ENCODE results near the gene CCDC77.

Gene CCDC77

GRCh38 chr12:450438-450837, 49.0 kb downstream of the CCDC77 start:
- Histone ChIP-seq H3K27ac (ENCODE audit: low read length) (no peak overlapping the region), H3K27me3 (ENCODE audit: control insufficient read depth in 1 of 2, insufficient read depth in 2 of 2, low read length in 2 of 2) (peaks cover 12 to 20% of the 10 kb centered on the region in 2 donors), H3K4me1 (ENCODE audit: control insufficient read depth, insufficient read depth, low read length) (no peaks in the 10 kb centered on the region), H3K36me3 (ENCODE audit: control insufficient read depth in 2 of 2, insufficient read depth in 2 of 2, low read length in 2 of 2) (no peaks in the 10 kb centered on the region), H3K9me3 (ENCODE audit: control insufficient read depth in 2 of 2, low read length in 2 of 2) (no peaks in the 10 kb centered on the region), H3K4me3 (ENCODE audit: low read length in 2 of 2) (no peak overlapping the region), H3K9ac (ENCODE audit: low read length in 2 of 2) (no peak overlapping the region)

GRCh38 chr12:452667-453210, 51.3 kb downstream of the CCDC77 start:
- no peaks in the 10 kb centered on the region for H3K9me3 ChIP-seq (ENCODE audit: control insufficient read depth in 2 of 2, low read length in 2 of 2)
- no peaks in the 10 kb centered on the region for H3K36me3 ChIP-seq (ENCODE audit: control insufficient read depth in 2 of 2, insufficient read depth in 2 of 2, low read length in 2 of 2)
- no peak overlapping the region for H3K4me3 ChIP-seq (ENCODE audit: low read length in 2 of 2)
- no peaks in the 10 kb centered on the region for H3K4me1 ChIP-seq (ENCODE audit: control insufficient read depth, insufficient read depth, low read length)
- no peak overlapping the region for H3K27ac ChIP-seq (ENCODE audit: low read length)
- H3K9ac ChIP-seq (ENCODE audit: low read length in 2 of 2) = no peak overlapping the region
- H3K27me3 ChIP-seq (ENCODE audit: control insufficient read depth in 1 of 2, insufficient read depth in 2 of 2, low read length in 2 of 2) = peaks cover 15 to 16% of the 10 kb centered on the region in 2 donors

- Histone ChIP-seq H3K4me1 (ENCODE audit: control insufficient read depth, insufficient read depth, low read length) (peaks cover 3% of the 10 kb centered on the region), H3K36me3 (ENCODE audit: control insufficient read depth in 2 of 2, insufficient read depth in 2 of 2, low read length in 2 of 2) (no peaks in the 10 kb centered on the region), H3K4me3 (ENCODE audit: low read length in 2 of 2) (no peak overlapping the region), H3K27ac (ENCODE audit: low read length) (no peak overlapping the region), H3K27me3 (ENCODE audit: control insufficient read depth in 1 of 2, insufficient read depth in 2 of 2, low read length in 2 of 2) (peaks cover 19 to 28% of the 10 kb centered on the region in 2 donors), H3K9ac (ENCODE audit: low read length in 2 of 2) (no peak overlapping the region), H3K9me3 (ENCODE audit: control insufficient read depth in 2 of 2, low read length in 2 of 2) (no peaks in the 10 kb centered on the region)
Measured at GRCh38 chr12:454833-455232, 53.4 kb downstream of the CCDC77 start.

GRCh38 chr12:455821-456220, 54.4 kb downstream of the CCDC77 start:
- Histone ChIP-seq H3K36me3 (ENCODE audit: control insufficient read depth in 2 of 2, insufficient read depth in 2 of 2, low read length in 2 of 2) (no peaks in the 10 kb centered on the region), H3K27ac (ENCODE audit: low read length) (no peak overlapping the region), H3K4me1 (ENCODE audit: control insufficient read depth, insufficient read depth, low read length) (peaks cover 8% of the 10 kb centered on the region), H3K27me3 (ENCODE audit: control insufficient read depth in 1 of 2, insufficient read depth in 2 of 2, low read length in 2 of 2) (peaks cover 16 to 21% of the 10 kb centered on the region in 2 donors), H3K9ac (ENCODE audit: low read length in 2 of 2) (no peak overlapping the region), H3K4me3 (ENCODE audit: low read length in 2 of 2) (no peak overlapping the region), H3K9me3 (ENCODE audit: control insufficient read depth in 2 of 2, low read length in 2 of 2) (no peaks in the 10 kb centered on the region)

- H3K9me3 ChIP-seq (ENCODE audit: control insufficient read depth in 2 of 2, low read length in 2 of 2) = no peaks in the 10 kb centered on the region
- no peak overlapping the region for H3K9ac ChIP-seq (ENCODE audit: low read length in 2 of 2)
- H3K36me3 ChIP-seq (ENCODE audit: control insufficient read depth in 2 of 2, insufficient read depth in 2 of 2, low read length in 2 of 2) = no peaks in the 10 kb centered on the region
- peaks cover 14 to 17% of the 10 kb centered on the region in 2 donors for H3K27me3 ChIP-seq (ENCODE audit: control insufficient read depth in 1 of 2, insufficient read depth in 2 of 2, low read length in 2 of 2)
- H3K27ac ChIP-seq (ENCODE audit: low read length) = no peak overlapping the region
- peaks cover 9% of the 10 kb centered on the region for H3K4me1 ChIP-seq (ENCODE audit: control insufficient read depth, insufficient read depth, low read length)
- H3K4me3 ChIP-seq (ENCODE audit: low read length in 2 of 2) = no peak overlapping the region
Measured at GRCh38 chr12:457676-458075, 56.2 kb downstream of the CCDC77 start.

GRCh38 chr12:459050-459429, 57.6 kb downstream of the CCDC77 start:
- Histone ChIP-seq H3K27me3 (ENCODE audit: control insufficient read depth in 1 of 2, insufficient read depth in 2 of 2, low read length in 2 of 2) (peaks cover 15 to 20% of the 10 kb centered on the region in 2 donors), H3K4me3 (ENCODE audit: low read length in 2 of 2) (peak overlapping the region; percentile 47 to 72), H3K9me3 (ENCODE audit: control insufficient read depth in 2 of 2, low read length in 2 of 2) (no peaks in the 10 kb centered on the region), H3K27ac (ENCODE audit: low read length) (no peak overlapping the region), H3K9ac (ENCODE audit: low read length in 2 of 2) (no peak overlapping the region), H3K4me1 (ENCODE audit: control insufficient read depth, insufficient read depth, low read length) (peaks cover 9% of the 10 kb centered on the region), H3K36me3 (ENCODE audit: control insufficient read depth in 2 of 2, insufficient read depth in 2 of 2, low read length in 2 of 2) (no peaks in the 10 kb centered on the region)

- H3K9ac ChIP-seq (ENCODE audit: low read length in 2 of 2) = peak within 1 kb of the TSS in 1 of 2 donors; percentile 21
- H3K27me3 ChIP-seq (ENCODE audit: control insufficient read depth in 1 of 2, insufficient read depth in 2 of 2, low read length in 2 of 2) = peaks cover 15 to 20% of the 10 kb centered on the region in 2 donors
- peaks cover 9% of the 10 kb centered on the region for H3K4me1 ChIP-seq (ENCODE audit: control insufficient read depth, insufficient read depth, low read length)
- H3K9me3 ChIP-seq (ENCODE audit: control insufficient read depth in 2 of 2, low read length in 2 of 2) = no peaks in the 10 kb centered on the region
- no peaks in the 10 kb centered on the region for H3K36me3 ChIP-seq (ENCODE audit: control insufficient read depth in 2 of 2, insufficient read depth in 2 of 2, low read length in 2 of 2)
- H3K4me3 ChIP-seq (ENCODE audit: low read length in 2 of 2) = peak within 1 kb of the TSS; percentile 47 to 72
- H3K27ac ChIP-seq (ENCODE audit: low read length) = no peak within 1 kb of the TSS
Measured at GRCh38 chr12:459430-460258, 58.2 kb downstream of the CCDC77 start, which contains the start of gene B4GALNT3. Gene B4GALNT3 (plus strand): TSS chr12:459939. CDS start chr12:460377, 438 bp downstream.

- Histone ChIP-seq H3K27ac (ENCODE audit: low read length) (no peak overlapping the region), H3K4me3 (ENCODE audit: low read length in 2 of 2) (peak overlapping the region; percentile 7 to 68), H3K36me3 (ENCODE audit: control insufficient read depth in 2 of 2, insufficient read depth in 2 of 2, low read length in 2 of 2) (no peaks in the 10 kb centered on the region), H3K27me3 (ENCODE audit: control insufficient read depth in 1 of 2, insufficient read depth in 2 of 2, low read length in 2 of 2) (peaks cover 15 to 20% of the 10 kb centered on the region in 2 donors), H3K9me3 (ENCODE audit: control insufficient read depth in 2 of 2, low read length in 2 of 2) (no peaks in the 10 kb centered on the region), H3K4me1 (ENCODE audit: control insufficient read depth, insufficient read depth, low read length) (peaks cover 9% of the 10 kb centered on the region), H3K9ac (ENCODE audit: low read length in 2 of 2) (no peak overlapping the region)
Measured at GRCh38 chr12:460261-461230, 59.1 kb downstream of the CCDC77 start.

- no peak overlapping the region for H3K4me3 ChIP-seq (ENCODE audit: low read length in 2 of 2)
- H3K27ac ChIP-seq (ENCODE audit: low read length) = no peak overlapping the region
- no peaks in the 10 kb centered on the region for H3K36me3 ChIP-seq (ENCODE audit: control insufficient read depth in 2 of 2, insufficient read depth in 2 of 2, low read length in 2 of 2)
- peaks cover 9% of the 10 kb centered on the region for H3K4me1 ChIP-seq (ENCODE audit: control insufficient read depth, insufficient read depth, low read length)
- no peak overlapping the region for H3K9ac ChIP-seq (ENCODE audit: low read length in 2 of 2)
- H3K9me3 ChIP-seq (ENCODE audit: control insufficient read depth in 2 of 2, low read length in 2 of 2) = no peaks in the 10 kb centered on the region
- H3K27me3 ChIP-seq (ENCODE audit: control insufficient read depth in 1 of 2, insufficient read depth in 2 of 2, low read length in 2 of 2) = peaks cover 15 to 20% of the 10 kb centered on the region in 2 donors
Measured at GRCh38 chr12:461425-461824, 60.0 kb downstream of the CCDC77 start.

GRCh38 chr12:462936-463705, 61.7 kb downstream of the CCDC77 start:
- Histone ChIP-seq H3K9ac (ENCODE audit: low read length in 2 of 2) (no peak overlapping the region), H3K27ac (ENCODE audit: low read length) (no peak overlapping the region), H3K27me3 (ENCODE audit: control insufficient read depth in 1 of 2, insufficient read depth in 2 of 2, low read length in 2 of 2) (peaks cover 13 to 15% of the 10 kb centered on the region in 2 donors), H3K4me3 (ENCODE audit: low read length in 2 of 2) (no peak overlapping the region), H3K4me1 (ENCODE audit: control insufficient read depth, insufficient read depth, low read length) (peaks cover 9% of the 10 kb centered on the region), H3K36me3 (ENCODE audit: control insufficient read depth in 2 of 2, insufficient read depth in 2 of 2, low read length in 2 of 2) (no peaks in the 10 kb centered on the region), H3K9me3 (ENCODE audit: control insufficient read depth in 2 of 2, low read length in 2 of 2) (no peaks in the 10 kb centered on the region)
